ENCODE data around the gene SLIT1. TPM values are rescaled to one million over a fixed set of nuclear protein-coding genes. Genes with fewer than 3 reads are reported as not detected.

Gene SLIT1
- total RNA-seq, 1 donor from 2014 or later = 0.23 TPM

GRCh38 chr10:97174276-97174775, 11.4 kb downstream of the SLIT1 start:
- Histone ChIP-seq H3K4me1 (ENCODE audit: insufficient read depth, low read length) (no peaks in the 10 kb centered on the region), H3K27me3 (ENCODE audit: insufficient read depth, low read length) (peaks cover 29% of the 10 kb centered on the region), H3K9ac (ENCODE audit: low read length) (no peak overlapping the region), H3K9me3 (ENCODE audit: insufficient read depth, low read depth, low read length) (no peaks in the 10 kb centered on the region), H3K79me2 (ENCODE audit: insufficient read depth, low read length) (no peaks in the 10 kb centered on the region), H2AFZ (ENCODE audit: low read depth, low read length) (no peak overlapping the region), H3K4me2 (ENCODE audit: low read length) (no peak overlapping the region), H4K20me1 (ENCODE audit: insufficient read depth, low read length) (no peaks in the 10 kb centered on the region), H3K27ac (ENCODE audit: low read depth, low read length) (no peak overlapping the region), H3K4me3 (ENCODE audit: insufficient read depth, low read depth, low read length) (no peak overlapping the region), H3K36me3 (ENCODE audit: insufficient read depth, low read length) (no peaks in the 10 kb centered on the region)
- Mint-ChIP-seq H3K4me3 (ENCODE audit: unreplicated experiment) (no peak overlapping the region), H3K4me1 (ENCODE audit: low read depth, unreplicated experiment) (no peaks in the 10 kb centered on the region), H3K36me3 (ENCODE audit: low read depth, unreplicated experiment) (no peaks in the 10 kb centered on the region), H3K9me3 (ENCODE audit: unreplicated experiment) (no peaks in the 10 kb centered on the region), H3K27ac (ENCODE audit: unreplicated experiment) (no peak overlapping the region), H3K27me3 (ENCODE audit: low read depth, unreplicated experiment) (peaks cover 40% of the 10 kb centered on the region)
- DNase-seq (ENCODE audit: low read depth) = no peak
- TF ChIP-seq EZH2 (IDR thresholded peaks at IDR 0.05; ENCODE audit: insufficient read depth, low read length) = no peak
- no peak for TF ChIP-seq CTCF (IDR thresholded peaks at IDR 0.05; ENCODE audit: insufficient read depth, low read depth, low read length)
- FAIRE-seq = no peak

- no peaks in the 10 kb centered on the region for H3K9me3 Mint-ChIP-seq (ENCODE audit: unreplicated experiment)
- H3K4me1 ChIP-seq (ENCODE audit: insufficient read depth, low read length) = no peaks in the 10 kb centered on the region
- H4K20me1 ChIP-seq (ENCODE audit: insufficient read depth, low read length) = no peaks in the 10 kb centered on the region
- no peak overlapping the region for H3K4me2 ChIP-seq (ENCODE audit: low read length)
- H3K27me3 Mint-ChIP-seq (ENCODE audit: low read depth, unreplicated experiment) = peaks cover 45% of the 10 kb centered on the region
- H3K9me3 ChIP-seq (ENCODE audit: insufficient read depth, low read depth, low read length) = no peaks in the 10 kb centered on the region
- no peak overlapping the region for H2AFZ ChIP-seq (ENCODE audit: low read depth, low read length)
- no peaks in the 10 kb centered on the region for H3K36me3 ChIP-seq (ENCODE audit: insufficient read depth, low read length)
- no peak overlapping the region for H3K4me3 ChIP-seq (ENCODE audit: insufficient read depth, low read depth, low read length)
- H3K27me3 ChIP-seq (ENCODE audit: insufficient read depth, low read length) = peaks cover 23% of the 10 kb centered on the region
- FAIRE-seq (no peak), DNase-seq (ENCODE audit: low read depth) (no peak)
- no peak overlapping the region for H3K4me3 Mint-ChIP-seq (ENCODE audit: unreplicated experiment)
- no peaks in the 10 kb centered on the region for H3K36me3 Mint-ChIP-seq (ENCODE audit: low read depth, unreplicated experiment)
- H3K27ac Mint-ChIP-seq (ENCODE audit: unreplicated experiment) = no peak overlapping the region
- H3K27ac ChIP-seq (ENCODE audit: low read depth, low read length) = no peak overlapping the region
- H3K79me2 ChIP-seq (ENCODE audit: insufficient read depth, low read length) = no peaks in the 10 kb centered on the region
- no peaks in the 10 kb centered on the region for H3K4me1 Mint-ChIP-seq (ENCODE audit: low read depth, unreplicated experiment)
- H3K9ac ChIP-seq (ENCODE audit: low read length) = no peak overlapping the region
- no peak for TF ChIP-seq CTCF (IDR thresholded peaks at IDR 0.05; ENCODE audit: insufficient read depth, low read depth, low read length)
- no peak for TF ChIP-seq EZH2 (IDR thresholded peaks at IDR 0.05; ENCODE audit: insufficient read depth, low read length)
Observed at GRCh38 chr10:97173036-97173435, 12.7 kb downstream of the SLIT1 start.

DNA sequence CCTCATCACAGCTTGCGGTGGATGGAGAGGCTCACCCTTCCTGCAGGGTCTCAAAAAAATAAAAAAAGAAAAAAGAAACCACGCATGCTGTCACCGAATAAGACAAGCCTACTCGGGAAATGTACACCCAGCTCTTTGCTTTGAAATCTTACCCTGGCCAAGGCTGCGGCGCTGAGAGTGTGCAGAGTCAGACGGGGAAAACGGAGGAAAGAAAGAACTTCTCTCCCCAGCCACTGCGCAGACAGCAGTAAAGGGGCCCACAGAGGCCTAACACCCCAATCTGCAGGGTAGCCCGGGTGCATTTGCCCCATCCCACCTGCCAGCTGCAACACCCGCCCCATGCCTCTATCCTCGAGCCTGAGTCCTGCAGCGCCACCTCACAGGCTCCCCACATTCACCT, 14.8 kb downstream of the SLIT1 start:
- H3K9me3 Mint-ChIP-seq (ENCODE audit: unreplicated experiment) = peaks cover 5% of the 10 kb centered on the region
- no peak overlapping the region for H3K27ac Mint-ChIP-seq (ENCODE audit: unreplicated experiment)

More for the DNA sequence above, 14.8 kb downstream of the SLIT1 start:
- peaks cover 17% of the 10 kb centered on the region for H3K27me3 ChIP-seq (ENCODE audit: insufficient read depth, low read length)
- Mint-ChIP-seq H3K4me1 (ENCODE audit: low read depth, unreplicated experiment) (no peaks in the 10 kb centered on the region), H3K36me3 (ENCODE audit: low read depth, unreplicated experiment) (no peaks in the 10 kb centered on the region), H3K4me3 (ENCODE audit: unreplicated experiment) (no peak overlapping the region), H3K27me3 (ENCODE audit: low read depth, unreplicated experiment) (peaks cover 52% of the 10 kb centered on the region)
- H3K9me3 ChIP-seq (ENCODE audit: insufficient read depth, low read depth, low read length) = no peaks in the 10 kb centered on the region
- H3K27ac ChIP-seq (ENCODE audit: low read depth, low read length) = no peak overlapping the region
- DNase-seq (ENCODE audit: low read depth) = no peak
- H3K4me2 ChIP-seq (ENCODE audit: low read length) = no peak overlapping the region
- H3K36me3 ChIP-seq (ENCODE audit: insufficient read depth, low read length) = no peaks in the 10 kb centered on the region
- H3K4me1 ChIP-seq (ENCODE audit: insufficient read depth, low read length) = no peaks in the 10 kb centered on the region
- no peaks in the 10 kb centered on the region for H3K79me2 ChIP-seq (ENCODE audit: insufficient read depth, low read length)
- no peaks in the 10 kb centered on the region for H4K20me1 ChIP-seq (ENCODE audit: insufficient read depth, low read length)
- no peak overlapping the region for H2AFZ ChIP-seq (ENCODE audit: low read depth, low read length)
- H3K4me3 ChIP-seq (ENCODE audit: insufficient read depth, low read depth, low read length) = no peak overlapping the region
- no peak overlapping the region for H3K9ac ChIP-seq (ENCODE audit: low read length)
- TF ChIP-seq CTCF (IDR thresholded peaks at IDR 0.05; ENCODE audit: insufficient read depth, low read depth, low read length) = no peak
- no peak for TF ChIP-seq EZH2 (IDR thresholded peaks at IDR 0.05; ENCODE audit: insufficient read depth, low read length)
- no peak for FAIRE-seq
